PC-3 (cell line): Measurements from ENCODE around the gene MAP3K9. TPM values are rescaled to one million over a fixed set of nuclear protein-coding genes. Genes with fewer than 3 reads are reported as not detected.

Experiments
- ATAC-seq: fragments of 200-7000 bp; cut with Tn5 transposase; 2 replicates; pipeline ENCODE4 v1.9.1; 2020; ENCODE audit warnings: mild to moderate bottlenecking, moderate library complexity
- BruUV-seq: library from RNA; stranded (reverse); fragments of 400-500 nt; replicated peaks from 2 replicates; lab custom pipeline; 2021; lab: Mats Ljungman, UMichigan
- CTCF ChIA-PET: fragments of 300-600 bp; sonication (Branson Sonifier 250); formaldehyde crosslinking; loops from one replicate; lab custom pipeline; 2022; ENCODE audit warnings: antibody characterized with exemption; lab: Charles Lee
- POLR2A ChIA-PET: fragments of 300-600 bp; sonication (Branson Sonifier 250); formaldehyde crosslinking; loops from one replicate; lab custom pipeline; 2022; ENCODE audit warnings: antibody characterized with exemption; ENCODE audit not compliant: unreplicated experiment; lab: Charles Lee
- DNase-seq: peaks from one replicate; pipeline ENCODE4 v3.0.0-alpha.2; 2015
- H2AFZ ChIP-seq: fragments of 300-600 bp; sonication (generic); 2 replicates; pipeline ENCODE4 v1.6.0; 2016; ENCODE audit warnings: antibody characterized with exemption, low read length
- H3F3A ChIP-seq: fragments of 300-600 bp; sonication (generic); one replicate; pipeline ENCODE4 v1.6.0; 2017; ENCODE audit warnings: antibody characterized with exemption, low read length, control low read depth, mild to moderate bottlenecking; ENCODE audit not compliant: unreplicated experiment
- H3K27ac ChIP-seq: fragments of 300-600 bp; sonication (generic); 2 replicates; pipeline ENCODE4 v1.5.1; 2016; ENCODE audit warnings: mild to moderate bottlenecking, low read length
- H3K27me3 ChIP-seq: fragments of 300-600 bp; sonication (generic); 2 replicates; pipeline ENCODE4 v1.6.1; 2016; ENCODE audit warnings: low read length, mixed read lengths
- H3K36me3 ChIP-seq: fragments of 300-600 bp; sonication (generic); 2 replicates; pipeline ENCODE4 v1.6.1; 2016; ENCODE audit warnings: low read depth, mixed run types, low read length, mixed read lengths
- H3K4me1 ChIP-seq: fragments of 300-600 bp; sonication (generic); 2 replicates; pipeline ENCODE4 v1.5.1; 2016; ENCODE audit warnings: low read length; ENCODE audit not compliant: insufficient read depth
- H3K4me2 ChIP-seq: fragments of 300-600 bp; sonication (generic); 2 replicates; pipeline ENCODE4 v1.6.0; 2016; ENCODE audit warnings: low read length
- H3K4me3 ChIP-seq: fragments of 300-600 bp; sonication (generic); 2 replicates; pipeline ENCODE4 v1.5.1; 2016; ENCODE audit warnings: mild to moderate bottlenecking, low read length, mixed read lengths
- H3K79me2 ChIP-seq: fragments of 300-600 bp; sonication (generic); 2 replicates; pipeline ENCODE4 v1.6.1; 2017; ENCODE audit warnings: low read length, mixed read lengths
- H3K9ac ChIP-seq: fragments of 300-600 bp; sonication (generic); 2 replicates; pipeline ENCODE4 v1.6.0; 2016; ENCODE audit warnings: mild to moderate bottlenecking, low read length
- H3K9me2 ChIP-seq: fragments of 300-600 bp; sonication (generic); replicated peaks from 2 replicates; pipeline ENCODE4 v1.6.1; 2016; ENCODE audit warnings: mixed run types, low read length, mixed read lengths
- H3K9me3 ChIP-seq: fragments of 300-600 bp; sonication (generic); 2 replicates; pipeline ENCODE4 v1.6.1; 2016; ENCODE audit warnings: low read length, mixed read lengths
- H4K20me1 ChIP-seq: fragments of 300-600 bp; sonication (generic); 2 replicates; pipeline ENCODE4 v1.6.1; 2016; ENCODE audit warnings: low read length, mixed read lengths
- CTCF ChIP-seq: fragments of 300-600 bp; sonication (generic); conservative IDR thresholded peaks from 2 replicates; pipeline ENCODE4 v1.5.1; 2017; ENCODE audit warnings: antibody characterized with exemption, low read depth, mild to moderate bottlenecking, low read length
- EZH2 ChIP-seq: fragments of 300-600 bp; sonication (generic); IDR thresholded peaks from one replicate; pipeline ENCODE4 v1.6.1; 2017; ENCODE audit warnings: antibody characterized with exemption, mild to moderate bottlenecking, low read length; ENCODE audit not compliant: unreplicated experiment
- EZH2phosphoT487 ChIP-seq: fragments of 300-600 bp; sonication (generic); IDR thresholded peaks from 2 replicates; pipeline ENCODE4 v1.6.1; 2018; ENCODE audit warnings: mild to moderate bottlenecking, antibody characterized with exemption, low read length, borderline replicate concordance
- intact Hi-C: fragments of 100-400 bp; cut with micrococcal nuclease; formaldehyde crosslinking; loops from 2 replicates; pipeline ENCODE4 v1.9.0; 2023
- total RNA-seq: library from RNA; depleted of rRNA; stranded (reverse); fragments of >200 nt; gene quantifications from 2 replicates; pipeline ENCODE4 v1.2.3, GENCODE V29; 2014

MAP3K9 gene
- total RNA-seq, 1 experiment from 2014 or later: 13.4 TPM

GRCh38 chr14:70723276-70723675, 86.0 kb downstream of the MAP3K9 start:
- ChIA-PET CTCF (no interaction called here), POLR2A (no interaction called here)
- no peaks in the 10 kb centered on the region for H3K9me2 ChIP-seq
- BruUV-seq: no TSS peak
- no peak overlapping the region for H3K4me2 ChIP-seq
- H3K79me2 ChIP-seq: no peaks in the 10 kb centered on the region
- no peaks in the 10 kb centered on the region for H3K9me3 ChIP-seq
- no peak for DNase-seq
- peaks cover 9% of the 10 kb centered on the region; the same call in 1 of the 2 replicates for H3K4me1 ChIP-seq
- no peaks in the 10 kb centered on the region for H3K27me3 ChIP-seq
- TF ChIP-seq EZH2 (no peak), EZH2phosphoT487 (no peak), CTCF (no peak)
- H3F3A ChIP-seq: no peaks in the 10 kb centered on the region
- H3K36me3 ChIP-seq: no peaks in the 10 kb centered on the region
- H3K9ac ChIP-seq: no peak overlapping the region
- no peak for ATAC-seq
- H4K20me1 ChIP-seq: no peaks in the 10 kb centered on the region
- H3K4me3 ChIP-seq: no peak overlapping the region
- intact Hi-C loops: no loop called here
- H2AFZ ChIP-seq: no peak overlapping the region
- H3K27ac ChIP-seq: no peak overlapping the region

- H3K27ac ChIP-seq: no peak overlapping the region
- intact Hi-C loops: no loop called here
- H3K9ac ChIP-seq: no peak overlapping the region
- H3K9me3 ChIP-seq: no peaks in the 10 kb centered on the region
- H3K27me3 ChIP-seq: no peaks in the 10 kb centered on the region
- DNase-seq: no peak
- no peaks in the 10 kb centered on the region for H3K36me3 ChIP-seq
- no peak overlapping the region for H2AFZ ChIP-seq
- TF ChIP-seq CTCF: no peak
- TF ChIP-seq EZH2phosphoT487: no peak
- TF ChIP-seq EZH2: no peak
- no TSS peak for BruUV-seq
- H3F3A ChIP-seq: no peaks in the 10 kb centered on the region
- no peak for ATAC-seq
- peaks cover 10% of the 10 kb centered on the region; the same call in 1 of the 2 replicates for H3K4me1 ChIP-seq
- POLR2A ChIA-PET: no interaction called here
- CTCF ChIA-PET: interaction anchor here (0.6 kb wide), 1 partner anchor 109 kb away, joined by 3 read pairs; no protein-coding TSS in a partner anchor
- H4K20me1 ChIP-seq: no peaks in the 10 kb centered on the region
- no peaks in the 10 kb centered on the region for H3K79me2 ChIP-seq
- no peak overlapping the region for H3K4me3 ChIP-seq
- no peak overlapping the region for H3K4me2 ChIP-seq
- H3K9me2 ChIP-seq: no peaks in the 10 kb centered on the region
These were observed 86.9 kb downstream of the MAP3K9 start for GRCh38 chr14:70722418-70722817.

- peaks cover 10% of the 10 kb centered on the region; the same call in 1 of the 2 replicates for H3K4me1 ChIP-seq
- intact Hi-C loops: no loop called here
- H2AFZ ChIP-seq: no peak overlapping the region
- H3F3A ChIP-seq: no peaks in the 10 kb centered on the region
- no peaks in the 10 kb centered on the region for H4K20me1 ChIP-seq
- H3K4me3 ChIP-seq: no peak overlapping the region
- no peak overlapping the region for H3K4me2 ChIP-seq
- DNase-seq: peak; percentile 9
- H3K9me2 ChIP-seq: no peaks in the 10 kb centered on the region
- ChIA-PET CTCF (no interaction called here), POLR2A (interaction anchor here (0.6 kb wide), 1 partner anchor 151 kb away, joined by 6 read pairs; no protein-coding TSS in a partner anchor)
- no peaks in the 10 kb centered on the region for H3K36me3 ChIP-seq
- TF ChIP-seq EZH2: no peak
- TF ChIP-seq CTCF: no peak
- TF ChIP-seq EZH2phosphoT487: no peak
- H3K79me2 ChIP-seq: no peaks in the 10 kb centered on the region
- no TSS peak for BruUV-seq
- H3K9me3 ChIP-seq: no peaks in the 10 kb centered on the region
- no peaks in the 10 kb centered on the region for H3K27me3 ChIP-seq
- no peak overlapping the region for H3K9ac ChIP-seq
- peak; percentile 14; the same call in 1 of the 2 replicates for ATAC-seq
- H3K27ac ChIP-seq: no peak overlapping the region
These were observed 87.8 kb downstream of the MAP3K9 start for GRCh38 chr14:70721542-70721941.
